ENCODE results near the gene GUCD1.
A peak's percentile ranks its signal among the peaks of the same experiment; 100 is the strongest.

GRCh38 chr22:24592851-24593558 is 38.1 kb upstream of the GUCD1 start, which contains the start of gene LRRC75B:
- peak; percentile 68 for TF ChIP-seq POLR2A (IDR thresholded peaks at IDR 0.05; ENCODE audit: low read length)
- TF ChIP-seq CEBPB (IDR thresholded peaks at IDR 0.05) = no peak
- TF ChIP-seq CTCF (IDR thresholded peaks at IDR 0.05) = no peak
- TF ChIP-seq EP300 (IDR thresholded peaks at IDR 0.05) = no peak
- no peak for TF ChIP-seq MYC (IDR thresholded peaks at IDR 0.05; ENCODE audit: borderline replicate concordance, low read length)
